ENCODE results near the gene GRAMD1C.
"Not testable (repeated sequence)": the region's sequence is repeated elsewhere in the genome, so short reads cannot be mapped to it uniquely, and the experiment has no call there.

GRAMD1C gene

DNA sequence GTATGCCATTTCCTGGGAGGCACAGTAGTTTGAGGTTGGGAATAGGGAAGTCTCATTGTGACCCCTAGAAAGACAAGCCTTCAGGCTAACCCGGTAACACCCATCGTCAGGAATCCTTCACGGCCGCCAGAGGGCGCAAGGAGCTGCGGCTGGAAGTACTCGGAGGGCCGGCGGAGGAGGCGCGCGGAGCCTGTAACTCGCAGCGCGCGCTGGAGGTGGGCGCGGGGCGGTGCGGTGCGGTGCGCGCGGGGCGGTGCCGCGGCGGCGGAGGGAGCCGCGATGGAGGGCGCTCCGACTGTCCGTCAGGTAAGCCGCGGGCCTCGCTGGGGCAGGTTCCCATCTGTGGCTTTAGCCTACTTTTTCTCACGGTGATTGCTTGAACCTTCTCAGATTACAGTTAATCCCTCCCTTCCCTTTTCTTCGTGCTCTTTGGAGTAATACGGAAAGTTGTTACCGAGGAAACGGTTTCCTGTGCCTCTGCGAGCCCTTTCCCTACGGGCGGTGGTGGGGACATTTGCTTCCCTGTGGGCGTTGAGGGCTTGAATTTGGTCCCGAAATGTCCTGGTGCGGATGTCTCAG lies at the start of gene GRAMD1C:
TSS of gene GRAMD1C (plus strand) at position 158 of the 579 bp plus-strand sequence. CDS start at position 280, 122 bp downstream.
- DNase-seq (ENCODE audit: low read depth in 2 of 2), result peak; percentile 77 to 79

DNA sequence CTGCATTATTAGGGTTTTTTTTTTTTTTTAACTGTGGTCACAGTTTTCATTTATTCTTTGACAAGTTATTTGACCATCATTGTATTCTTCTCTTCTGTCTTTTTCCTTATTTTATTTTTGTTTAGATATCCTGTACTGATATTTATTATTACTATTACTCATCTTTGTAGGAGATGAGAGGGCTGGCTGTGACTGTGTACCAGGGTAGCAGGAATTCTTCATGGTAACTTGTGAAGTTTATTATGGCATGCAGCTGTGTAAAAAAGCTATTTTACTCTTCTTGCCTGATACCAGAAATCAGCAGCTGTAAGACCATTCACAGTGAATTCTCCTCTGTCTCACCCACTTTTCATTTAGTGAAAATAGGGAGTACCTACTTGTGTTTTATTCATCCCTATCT lies 47.2 kb upstream of the GRAMD1C start:
- DNase-seq (ENCODE audit: low read depth in 2 of 2), result no peak

GRCh38 chr3:113794526-113794925 lies 44.1 kb upstream of the GRAMD1C start:
- no peak for DNase-seq (ENCODE audit: low read depth in 2 of 2)

DNA sequence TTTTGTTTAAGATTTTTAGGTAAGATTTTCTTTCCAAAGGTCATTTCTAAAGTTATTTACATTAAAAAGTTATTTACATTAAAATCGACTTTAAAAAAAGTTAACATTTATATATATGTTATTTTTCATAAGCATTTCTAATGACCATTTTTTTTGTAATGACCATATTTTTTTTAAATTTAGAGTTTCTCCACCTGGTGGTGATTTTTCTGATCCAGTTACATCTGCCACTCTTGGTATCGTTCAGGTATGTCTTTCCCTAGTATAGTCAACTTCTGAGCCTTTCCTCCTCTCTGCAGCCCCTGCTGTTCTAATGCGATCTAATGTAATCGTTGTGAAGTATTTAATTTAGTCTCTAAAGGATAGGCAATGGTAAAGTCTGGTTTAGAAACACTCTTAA lies 42.9 kb upstream of the GRAMD1C start:
- no peak for DNase-seq (ENCODE audit: low read depth in 2 of 2)

- DNase-seq (ENCODE audit: low read depth in 2 of 2), result no peak
Observed at GRCh38 chr3:113802795-113803455, 35.7 kb upstream of the GRAMD1C start.

DNA sequence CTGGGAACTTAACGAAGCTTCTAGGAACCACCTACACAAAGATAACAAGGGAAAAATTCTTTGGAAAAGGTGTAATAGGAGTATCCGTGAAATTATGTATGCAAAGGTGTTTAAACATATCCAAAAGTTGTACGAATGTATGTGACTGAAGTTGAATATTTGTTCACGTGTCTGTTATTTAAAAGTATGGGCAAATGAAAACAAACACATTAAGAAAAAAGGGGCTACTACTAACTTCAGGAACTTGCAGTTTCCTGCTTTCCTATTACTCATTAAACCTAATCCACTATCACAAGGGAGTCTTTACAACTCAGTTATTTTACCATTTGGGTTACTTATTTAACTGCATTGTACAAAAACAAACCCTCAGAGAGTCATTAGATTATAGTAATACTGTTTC lies 33.9 kb upstream of the GRAMD1C start:
- no peak for DNase-seq (ENCODE audit: low read depth in 2 of 2)

DNA sequence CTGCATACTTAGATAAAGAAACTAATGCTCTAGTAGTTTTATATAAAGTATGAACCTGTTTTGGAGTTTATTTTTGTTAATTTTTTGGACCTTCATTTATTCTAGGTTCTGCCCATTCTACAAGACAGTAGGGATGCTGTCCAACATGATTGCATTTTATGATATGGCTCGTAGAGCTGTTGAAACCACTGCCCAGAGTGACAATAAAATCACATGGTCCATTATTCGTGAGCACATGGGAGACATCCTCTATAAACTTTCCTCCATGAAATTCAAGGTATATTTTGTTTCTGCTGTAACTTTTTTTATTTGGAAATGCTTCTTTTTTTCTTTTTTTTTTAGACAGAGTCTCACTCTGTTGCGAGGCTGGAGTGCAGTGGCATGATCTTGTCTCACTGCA lies 33.3 kb upstream of the GRAMD1C start:
- no peak for DNase-seq (ENCODE audit: low read depth in 2 of 2)

DNA sequence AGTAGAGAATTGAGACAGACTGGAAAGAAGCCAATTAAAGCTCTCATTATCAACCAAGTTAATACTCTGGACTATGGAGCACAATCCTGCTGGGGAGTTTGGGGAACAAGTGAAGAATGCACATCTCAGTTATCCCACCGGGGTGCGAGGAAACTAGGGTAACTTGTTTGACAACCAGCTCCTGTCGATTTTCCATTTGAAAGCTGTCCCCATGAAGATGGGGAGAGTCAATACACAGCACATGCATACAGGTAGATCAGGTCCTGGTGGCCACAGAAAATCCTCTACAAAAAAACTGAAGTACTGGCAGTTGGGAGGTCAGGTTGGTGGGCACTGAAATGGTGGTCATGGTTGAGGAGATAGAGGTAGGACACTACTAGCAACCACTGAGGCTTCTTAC lies 25.7 kb upstream of the GRAMD1C start:
- DNase-seq (ENCODE audit: low read depth in 2 of 2), result no peak

- no peak for DNase-seq (ENCODE audit: low read depth in 2 of 2)
Observed at GRCh38 chr3:113819866-113820265, 18.7 kb upstream of the GRAMD1C start.

GRCh38 chr3:113825090-113825489 lies 13.5 kb upstream of the GRAMD1C start:
- no peak for DNase-seq (ENCODE audit: low read depth in 2 of 2)

DNA sequence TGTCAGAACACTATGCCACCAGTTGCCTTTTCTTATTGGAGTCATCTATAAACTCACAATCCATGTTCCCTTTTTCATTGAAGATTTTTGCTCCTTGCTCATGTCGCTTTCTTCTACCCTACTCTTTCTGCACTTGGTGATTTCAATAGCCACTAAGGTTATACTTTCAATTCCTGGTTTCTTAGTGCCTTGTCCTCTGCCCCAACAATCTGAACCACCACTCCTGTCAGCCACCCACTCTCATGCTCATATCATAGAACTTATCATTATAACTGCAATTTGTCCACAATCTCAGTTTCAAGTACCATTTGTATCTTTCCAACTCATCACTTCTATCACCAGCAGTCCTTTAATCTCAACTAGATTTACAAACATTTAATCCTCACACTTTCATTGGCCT lies 10.0 kb upstream of the GRAMD1C start:
- DNase-seq (ENCODE audit: low read depth in 2 of 2), result no peak

GRCh38 chr3:113829576-113830354 lies 8.8 kb upstream of the GRAMD1C start:
- DNase-seq (ENCODE audit: low read depth in 2 of 2), result no peak

DNA sequence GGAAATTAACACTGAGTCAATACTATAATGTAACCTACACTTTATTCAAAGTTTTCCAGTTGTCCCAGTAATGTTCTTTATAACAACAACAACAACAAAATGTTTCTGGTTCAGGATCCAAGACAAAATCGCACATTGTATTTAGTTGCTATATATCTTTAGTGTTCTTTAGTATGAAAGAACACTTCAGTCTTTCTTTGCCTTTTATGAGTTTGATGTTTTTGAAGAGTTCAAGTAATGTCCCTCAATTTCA lies 7.6 kb upstream of the GRAMD1C start:
- no peak for DNase-seq (ENCODE audit: low read depth in 2 of 2)

DNA sequence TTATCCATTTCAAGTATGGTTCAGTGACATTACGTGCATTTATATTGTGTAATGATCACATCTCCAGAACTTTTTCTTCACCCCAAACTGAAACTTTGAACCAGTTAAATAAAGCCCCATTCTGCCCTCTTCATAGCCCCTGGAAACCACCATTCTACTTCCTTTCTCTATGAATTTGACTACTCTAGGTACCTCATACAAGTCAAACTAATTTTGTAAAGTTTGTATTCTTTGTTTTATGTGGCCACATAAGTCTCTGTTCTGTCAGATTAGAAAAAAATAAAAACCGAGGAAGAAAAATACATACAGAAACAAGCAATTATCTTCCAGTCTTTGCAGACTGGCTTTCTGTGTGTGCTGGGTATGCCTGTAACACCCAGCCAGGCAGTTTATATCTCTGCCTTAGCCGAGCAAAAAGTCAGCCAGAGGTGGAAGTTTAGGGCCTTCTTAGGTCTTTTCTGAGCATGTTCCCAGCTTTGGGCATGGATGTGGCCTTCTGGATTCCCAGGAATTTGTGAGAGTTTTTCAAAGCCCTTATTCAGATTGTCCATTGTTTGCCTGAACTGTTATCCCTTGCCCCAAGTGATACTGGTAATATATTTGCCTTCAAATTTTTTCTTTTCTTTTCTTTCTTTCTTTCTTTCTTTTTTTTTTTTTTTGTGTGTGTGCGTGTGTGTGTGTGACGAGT lies 6.0 kb upstream of the GRAMD1C start:
- DNase-seq (ENCODE audit: low read depth in 2 of 2), result no peak

GRCh38 chr3:113834983-113835382 lies 3.6 kb upstream of the GRAMD1C start:
- DNase-seq (ENCODE audit: low read depth in 2 of 2), result no peak

GRCh38 chr3:113839551-113839950 lies 963 bp downstream of the GRAMD1C start:
- DNase-seq (ENCODE audit: low read depth in 2 of 2), result no peak

GRCh38 chr3:113844622-113845222 lies 6.1 kb downstream of the GRAMD1C start:
- DNase-seq (ENCODE audit: low read depth in 2 of 2), result no peak

DNA sequence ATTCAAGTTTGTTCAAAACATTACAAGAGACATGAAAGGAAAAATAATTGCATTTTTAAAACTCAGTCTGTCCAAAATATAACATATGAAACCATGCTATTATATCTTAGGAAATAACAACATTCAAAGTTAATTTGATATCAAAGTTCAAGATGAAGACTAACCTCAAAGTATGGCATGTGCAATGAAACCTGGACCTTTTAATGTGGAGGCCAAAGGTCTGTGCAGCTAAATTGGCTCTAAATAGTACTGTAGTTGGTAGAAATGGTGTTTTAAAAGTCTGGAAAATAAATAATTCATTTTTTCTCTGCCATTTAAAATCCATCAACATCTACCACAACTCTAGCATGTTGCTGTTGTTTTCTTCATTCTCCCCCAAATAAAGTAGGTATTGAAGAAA lies 8.7 kb downstream of the GRAMD1C start:
- no peak for DNase-seq (ENCODE audit: low read depth in 2 of 2)

DNA sequence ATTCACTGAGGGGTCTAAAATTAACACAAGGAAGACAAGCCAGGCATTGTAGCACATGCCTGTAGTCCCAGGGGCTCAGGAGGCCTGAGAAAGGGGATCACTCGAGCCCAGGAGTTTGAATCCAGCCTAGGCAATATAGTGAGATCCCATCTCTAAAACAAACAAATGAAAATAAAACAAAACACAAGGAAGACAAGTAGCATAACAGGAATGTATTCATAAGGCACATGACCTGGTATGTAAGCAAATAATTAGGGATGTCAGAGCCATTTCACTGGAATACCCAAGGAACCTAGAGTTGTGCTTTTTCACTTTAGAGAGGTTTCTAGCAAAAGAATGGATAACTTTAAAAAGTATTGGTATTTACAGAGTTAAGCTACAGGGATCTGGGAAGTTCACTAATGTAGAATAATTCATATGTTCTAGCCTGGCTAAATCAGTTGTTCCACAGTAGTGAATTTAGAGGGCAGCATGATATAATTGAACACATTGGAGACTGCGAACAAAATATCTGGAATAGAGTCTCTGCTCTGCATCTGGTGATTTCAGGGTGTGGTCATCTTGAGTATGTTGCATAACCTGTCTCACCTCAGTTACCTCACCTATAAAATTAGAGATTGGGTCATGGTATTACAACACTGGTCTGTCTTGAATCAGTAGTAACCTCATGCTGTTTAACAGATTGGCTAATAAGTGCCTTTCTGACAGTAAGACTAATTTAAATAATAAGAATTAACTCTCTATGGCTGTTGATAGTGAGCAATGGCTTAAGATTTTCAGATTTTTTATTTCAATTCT lies 9.3 kb downstream of the GRAMD1C start:
- no peak for DNase-seq (ENCODE audit: low read depth in 2 of 2)

DNA sequence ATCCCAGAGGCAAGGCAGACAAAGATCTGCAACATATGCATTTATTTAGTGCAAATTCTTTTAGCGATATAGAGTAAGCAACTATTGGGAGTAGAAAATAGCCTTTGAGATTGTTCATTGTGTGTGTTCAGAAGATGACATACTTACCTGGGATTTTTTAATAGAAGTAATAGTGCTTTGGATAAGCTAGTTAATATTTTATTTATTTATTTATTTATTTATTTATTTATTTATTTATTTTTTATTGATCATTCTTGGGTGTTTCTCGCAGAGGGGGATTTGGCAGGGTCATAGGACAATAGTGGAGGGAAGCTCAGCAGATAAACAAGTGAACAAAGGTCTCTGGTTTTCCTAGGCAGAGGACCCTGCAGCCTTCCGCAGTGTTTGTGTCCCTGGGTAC lies 10.5 kb downstream of the GRAMD1C start:
- DNase-seq (ENCODE audit: low read depth in 2 of 2), result not testable (repeated sequence)

- DNase-seq (ENCODE audit: low read depth in 2 of 2), result not testable (repeated sequence)
Observed at GRCh38 chr3:113849841-113850240, 11.3 kb downstream of the GRAMD1C start.

All from stimulated activated CD4-positive, alpha-beta T cell treated with anti-CD3 and anti-CD28 coated beads, Interleukin-4, amount 100 ng/mL, for 48 hours (primary cell).